ENCODE data around the gene ZNF275. TPM values are rescaled to one million over a fixed set of nuclear protein-coding genes. Genes with fewer than 3 reads are reported as not detected.

The ZNF275 gene
- total RNA-seq, 2 donors from 2014 or later, result 13.2 to 15.1 TPM

DNA sequence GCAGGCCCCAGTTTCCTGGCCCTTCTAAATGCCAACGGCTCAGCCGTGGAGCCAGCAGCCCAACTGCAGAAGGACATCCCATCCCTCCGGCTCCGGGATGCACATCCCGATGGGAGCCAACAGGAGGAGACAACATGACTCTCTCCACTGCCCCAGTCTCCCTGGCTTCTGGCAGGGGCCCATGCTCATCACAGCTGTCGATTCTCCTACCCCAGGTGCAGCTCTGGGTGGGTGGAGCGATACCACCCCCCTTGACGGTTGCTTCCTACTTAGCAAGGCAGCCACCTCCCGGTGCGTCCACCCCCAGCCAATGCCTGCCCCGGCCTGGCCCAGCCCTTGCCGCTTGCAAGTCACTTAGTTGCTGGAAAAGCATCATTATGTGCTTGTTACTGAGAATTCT, 19.5 kb downstream of the ZNF275 start:
- DNase-seq (ENCODE audit: low spot score) (no peak), ATAC-seq (no peak)
- no peaks in the 10 kb centered on the region for H3K9me3 Mint-ChIP-seq
- no peaks in the 10 kb centered on the region for H3K36me3 Mint-ChIP-seq
- H3K4me3 Mint-ChIP-seq, result no peak overlapping the region
- H3K27ac Mint-ChIP-seq, result no peak overlapping the region
- H3K27me3 Mint-ChIP-seq, result no peaks in the 10 kb centered on the region
- no peaks in the 10 kb centered on the region for H3K4me1 Mint-ChIP-seq (ENCODE audit: low read depth in 2 of 2)

DNA sequence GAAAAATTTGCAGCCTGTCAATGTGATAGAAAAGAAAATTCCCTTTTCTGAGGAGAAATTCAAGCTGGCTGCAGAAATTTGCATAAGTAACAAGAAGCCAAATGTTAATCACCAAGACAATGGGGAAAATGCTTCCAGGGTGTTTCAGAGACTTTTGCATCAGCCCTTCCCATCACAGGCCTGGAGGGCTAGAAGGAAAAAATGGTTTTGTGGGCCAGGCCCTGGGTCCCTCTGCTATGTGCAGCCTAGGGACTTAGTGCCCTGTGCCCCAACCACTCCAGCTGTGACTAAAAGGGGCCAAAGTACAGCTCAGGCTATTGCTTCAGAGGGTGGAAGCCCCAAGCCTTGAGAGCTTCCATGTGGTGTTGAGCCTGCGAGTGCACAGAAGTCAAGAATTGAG, 23.9 kb downstream of the ZNF275 start:
- H3K4me1 Mint-ChIP-seq (ENCODE audit: low read depth in 2 of 2), result no peaks in the 10 kb centered on the region
- DNase-seq (ENCODE audit: low spot score), result no peak
- H3K27ac Mint-ChIP-seq, result no peak overlapping the region
- no peaks in the 10 kb centered on the region for H3K36me3 Mint-ChIP-seq
- H3K4me3 Mint-ChIP-seq, result no peak overlapping the region
- H3K27me3 Mint-ChIP-seq, result peaks cover 0 to 3% of the 10 kb centered on the region in 2 donors
- no peaks in the 10 kb centered on the region for H3K9me3 Mint-ChIP-seq
- ATAC-seq, result no peak

DNA sequence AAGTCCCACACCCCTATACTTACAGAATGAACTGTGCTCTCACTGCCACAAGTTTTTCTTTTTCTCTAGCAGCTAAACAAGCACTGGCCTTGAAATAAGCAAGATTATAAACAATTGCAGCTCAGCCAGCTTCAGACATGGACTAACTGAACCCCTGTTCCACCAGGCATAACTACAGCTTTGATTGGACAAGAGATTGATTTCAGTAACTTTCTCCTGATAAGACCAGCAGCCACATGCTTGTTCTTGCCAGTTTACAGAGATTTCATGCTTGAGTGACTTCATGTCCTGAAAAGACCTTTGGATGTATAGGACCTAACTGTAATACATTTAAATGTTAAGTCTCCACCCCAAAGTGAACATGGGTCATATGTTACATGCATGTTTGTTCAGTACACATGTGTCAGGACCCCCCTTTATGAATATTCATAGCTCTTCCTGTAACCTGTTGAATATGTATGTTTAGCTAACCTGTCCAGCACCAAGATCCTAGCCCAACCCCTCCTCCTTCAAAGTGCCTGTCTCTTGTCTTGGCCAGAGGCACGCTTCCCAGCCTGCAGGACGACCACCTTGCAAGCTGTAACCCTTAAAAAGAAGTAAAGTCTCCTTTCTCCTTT, 27.9 kb downstream of the ZNF275 start:
- Mint-ChIP-seq H3K9me3 (no peaks in the 10 kb centered on the region), H3K27me3 (peaks cover 0 to 3% of the 10 kb centered on the region in 2 donors)

DNA sequence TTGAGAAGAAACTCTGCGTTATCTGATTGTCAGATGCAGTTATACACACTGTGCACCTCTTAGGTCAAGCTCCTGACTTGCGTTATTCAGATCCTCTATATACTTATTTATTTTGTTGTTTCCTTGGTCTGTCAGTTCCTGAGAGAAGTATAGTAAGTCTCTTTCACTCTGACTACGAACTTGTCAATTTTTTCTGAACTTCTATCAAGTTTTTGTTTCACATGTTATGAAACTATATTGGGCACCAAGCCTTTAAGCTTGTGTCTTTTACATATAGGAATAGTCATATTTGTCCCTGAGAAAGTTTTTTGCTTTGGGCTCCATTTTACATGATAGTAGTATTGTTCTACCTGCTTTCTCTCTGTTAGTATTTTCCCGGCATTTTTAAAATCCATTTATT, 31.7 kb downstream of the ZNF275 start:
- peak in 1 of 2 donors; percentile 9 for ATAC-seq
- H3K27me3 Mint-ChIP-seq, result peaks cover 0 to 10% of the 10 kb centered on the region in 2 donors
- no peaks in the 10 kb centered on the region for H3K4me1 Mint-ChIP-seq (ENCODE audit: low read depth in 2 of 2)
- H3K27ac Mint-ChIP-seq, result no peak overlapping the region
- no peaks in the 10 kb centered on the region for H3K36me3 Mint-ChIP-seq
- no peaks in the 10 kb centered on the region for H3K9me3 Mint-ChIP-seq
- DNase-seq (ENCODE audit: low spot score), result no peak
- no peak overlapping the region for H3K4me3 Mint-ChIP-seq

More for the DNA sequence above, 27.9 kb downstream of the ZNF275 start:
- DNase-seq (ENCODE audit: low spot score) (no peak), ATAC-seq (no peak)
- no peak overlapping the region for H3K4me3 Mint-ChIP-seq
- H3K36me3 Mint-ChIP-seq, result no peaks in the 10 kb centered on the region
- no peaks in the 10 kb centered on the region for H3K4me1 Mint-ChIP-seq (ENCODE audit: low read depth in 2 of 2)
- no peak overlapping the region for H3K27ac Mint-ChIP-seq

DNA sequence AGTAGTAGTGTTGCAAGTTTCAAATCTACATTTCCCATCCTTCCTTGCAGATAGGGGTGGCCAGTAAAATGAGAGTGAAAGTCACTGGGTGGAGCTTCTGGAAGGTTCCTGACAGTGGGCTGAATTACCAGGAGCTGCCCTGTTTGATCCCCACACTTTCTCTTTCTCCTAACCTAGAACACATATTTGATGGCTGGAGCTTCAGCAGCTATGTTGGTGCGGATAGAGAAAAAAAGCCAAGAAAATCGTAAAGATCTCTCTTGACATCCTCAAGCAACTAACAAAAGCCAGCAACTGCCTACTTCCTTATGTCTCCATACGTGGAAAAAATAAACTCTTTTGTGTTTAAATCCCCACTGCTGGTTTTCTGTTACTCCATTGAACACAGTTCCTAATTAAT, 32.2 kb downstream of the ZNF275 start:
- DNase-seq (ENCODE audit: low spot score), result no peak
- no peaks in the 10 kb centered on the region for H3K4me1 Mint-ChIP-seq (ENCODE audit: low read depth in 2 of 2)
- H3K27ac Mint-ChIP-seq, result no peak overlapping the region
- no peak for ATAC-seq
- peaks cover 0 to 11% of the 10 kb centered on the region in 2 donors for H3K27me3 Mint-ChIP-seq
- no peak overlapping the region for H3K4me3 Mint-ChIP-seq
- H3K36me3 Mint-ChIP-seq, result no peaks in the 10 kb centered on the region
- no peaks in the 10 kb centered on the region for H3K9me3 Mint-ChIP-seq

DNA sequence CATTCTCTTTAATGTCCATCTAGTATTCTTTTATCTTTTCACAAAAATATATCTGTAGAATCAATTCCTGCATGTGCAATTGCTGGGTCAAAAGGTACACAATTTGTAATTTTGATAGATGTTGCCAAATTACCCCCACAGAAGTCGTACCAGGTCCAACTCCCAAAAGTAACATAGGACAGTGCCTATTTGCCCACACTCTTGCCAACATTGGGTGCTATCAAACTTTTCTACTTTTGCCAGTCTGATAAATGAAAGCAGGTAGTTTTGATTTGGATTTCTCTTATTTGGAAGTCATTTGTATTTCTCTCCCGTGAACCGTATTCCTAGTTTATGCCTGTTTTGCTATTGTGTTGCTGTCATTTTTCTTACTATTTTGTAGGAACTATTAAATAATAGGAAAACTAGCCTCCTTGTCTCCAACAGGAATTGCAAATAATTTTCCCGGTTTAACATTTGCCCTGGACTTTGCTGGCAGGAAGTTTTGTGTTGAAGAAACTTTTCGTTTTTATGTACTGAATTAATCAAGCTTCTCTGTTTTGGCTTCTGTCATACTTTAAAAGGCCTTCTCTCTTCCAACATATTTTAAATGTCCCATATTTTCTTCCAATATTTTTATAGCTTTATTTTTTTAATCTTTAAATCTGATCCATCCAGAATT, 33.1 kb downstream of the ZNF275 start:
- no peaks in the 10 kb centered on the region for H3K36me3 Mint-ChIP-seq
- ATAC-seq (no peak), DNase-seq (ENCODE audit: low spot score) (no peak)
- no peaks in the 10 kb centered on the region for H3K4me1 Mint-ChIP-seq (ENCODE audit: low read depth in 2 of 2)
- no peak overlapping the region for H3K27ac Mint-ChIP-seq
- H3K9me3 Mint-ChIP-seq, result no peaks in the 10 kb centered on the region
- no peak overlapping the region for H3K4me3 Mint-ChIP-seq
- peaks cover 0 to 15% of the 10 kb centered on the region in 2 donors for H3K27me3 Mint-ChIP-seq

DNA sequence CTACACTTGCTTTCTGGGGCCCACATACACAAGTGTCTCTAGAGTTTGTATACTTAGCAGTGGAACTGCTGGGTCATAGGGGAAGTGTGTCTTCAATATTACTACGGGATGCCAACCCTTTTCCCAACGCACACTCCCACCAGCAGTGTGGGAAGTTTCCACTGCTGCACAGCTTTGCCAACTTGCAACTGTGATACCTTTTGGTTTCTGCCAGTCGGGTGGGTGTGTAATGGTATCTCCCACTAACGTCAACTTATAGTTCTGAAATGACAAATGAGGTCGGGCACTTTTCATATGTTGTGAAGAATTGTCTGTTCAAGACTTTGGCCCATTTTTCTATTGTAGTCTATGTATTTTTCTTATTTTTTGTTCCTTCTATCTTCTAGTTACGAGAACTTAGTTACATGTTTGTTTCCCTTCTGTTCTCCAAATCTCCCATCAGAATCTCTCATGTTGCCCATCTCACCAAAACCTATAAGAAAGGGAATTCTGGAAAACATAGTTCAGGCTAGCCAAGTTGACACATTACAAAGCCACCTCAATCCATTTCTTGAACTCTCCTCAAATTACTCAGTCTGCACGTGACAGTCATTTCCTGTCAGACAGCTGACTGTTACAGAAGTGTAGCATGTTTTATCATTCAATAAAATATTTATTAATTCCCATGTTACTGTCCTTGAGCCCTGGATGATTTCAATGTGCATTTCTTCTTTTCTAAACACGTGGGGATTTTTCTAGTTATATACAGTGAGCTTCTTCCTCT, 36.5 kb downstream of the ZNF275 start:
- Mint-ChIP-seq H3K27me3 (peaks cover 0 to 22% of the 10 kb centered on the region in 2 donors), H3K36me3 (no peaks in the 10 kb centered on the region), H3K9me3 (no peaks in the 10 kb centered on the region), H3K27ac (no peak overlapping the region), H3K4me1 (ENCODE audit: low read depth in 2 of 2) (no peaks in the 10 kb centered on the region), H3K4me3 (no peak overlapping the region)
- DNase-seq (ENCODE audit: low spot score) (no peak), ATAC-seq (no peak)

DNA sequence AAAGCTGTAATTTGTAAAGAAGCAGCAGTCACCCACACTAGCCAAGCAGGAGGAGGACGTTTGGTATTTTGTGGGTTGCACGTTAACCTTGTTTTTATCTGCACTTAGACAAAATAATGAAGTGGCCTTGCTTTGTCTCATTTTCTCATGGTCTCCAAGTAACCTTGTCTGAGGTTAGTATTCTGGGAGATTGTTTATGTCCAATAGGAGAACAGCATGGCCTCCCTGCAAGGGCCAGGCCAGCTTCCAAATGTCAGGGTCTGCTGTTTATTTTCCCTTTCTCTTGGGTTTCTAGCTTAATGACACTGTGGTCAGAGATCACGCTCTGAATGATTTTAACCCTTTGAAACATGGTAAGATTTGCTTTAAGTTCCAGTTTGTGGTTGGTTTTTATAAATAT, 37.3 kb downstream of the ZNF275 start:
- Mint-ChIP-seq H3K4me3 (no peak overlapping the region), H3K36me3 (no peaks in the 10 kb centered on the region), H3K27me3 (peaks cover 0 to 22% of the 10 kb centered on the region in 2 donors), H3K4me1 (ENCODE audit: low read depth in 2 of 2) (no peaks in the 10 kb centered on the region), H3K9me3 (no peaks in the 10 kb centered on the region), H3K27ac (no peak overlapping the region)
- DNase-seq (ENCODE audit: low spot score), result no peak
- no peak for ATAC-seq

DNA sequence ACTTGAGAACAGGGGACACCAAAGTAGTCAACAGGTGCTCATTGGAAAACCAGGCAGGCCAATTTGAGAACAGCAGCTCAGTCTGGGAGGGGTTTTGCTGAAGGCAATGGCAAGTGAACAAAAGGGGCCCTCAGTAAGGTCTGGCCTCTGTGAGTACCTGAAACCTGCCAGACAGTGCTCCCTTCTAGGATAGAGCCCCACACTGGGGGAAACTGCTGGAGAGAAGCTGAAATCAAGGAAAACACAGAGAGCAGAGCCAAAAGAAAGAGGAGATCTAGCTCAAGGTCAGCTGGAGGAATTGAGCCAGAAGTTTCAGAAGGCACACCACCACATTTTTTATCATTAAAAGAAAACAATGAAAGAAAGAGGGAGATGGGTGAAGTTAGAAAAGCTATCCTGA, 39.0 kb downstream of the ZNF275 start:
- Mint-ChIP-seq H3K27me3 (peaks cover 0 to 24% of the 10 kb centered on the region in 2 donors), H3K27ac (no peak overlapping the region), H3K4me1 (ENCODE audit: low read depth in 2 of 2) (no peaks in the 10 kb centered on the region), H3K9me3 (no peaks in the 10 kb centered on the region), H3K36me3 (no peaks in the 10 kb centered on the region), H3K4me3 (no peak overlapping the region)
- DNase-seq (ENCODE audit: low spot score) (no peak), ATAC-seq (no peak)

DNA sequence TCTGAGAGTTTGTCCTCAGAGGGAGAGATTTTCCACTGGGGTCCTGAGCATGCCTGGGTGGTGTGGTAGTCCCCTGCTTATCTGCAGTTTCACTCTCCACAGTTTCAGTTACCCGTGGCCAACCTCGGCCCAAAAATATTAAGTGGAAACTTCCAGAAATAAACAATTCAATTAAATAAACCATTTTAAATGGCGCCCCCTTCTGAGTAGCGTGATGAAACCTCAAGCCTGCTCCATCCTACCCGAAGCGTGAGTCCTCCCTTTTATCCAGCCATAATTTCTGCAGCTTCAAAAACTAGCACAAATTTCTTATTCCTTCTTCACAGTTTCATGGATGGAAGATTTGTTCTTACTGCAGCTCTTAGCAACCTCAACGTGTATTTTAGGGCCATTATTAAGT, 40.5 kb downstream of the ZNF275 start:
- no peak for ATAC-seq
- Mint-ChIP-seq H3K27ac (no peak overlapping the region), H3K4me1 (ENCODE audit: low read depth in 2 of 2) (no peaks in the 10 kb centered on the region), H3K27me3 (peaks cover 0 to 23% of the 10 kb centered on the region in 2 donors), H3K36me3 (no peaks in the 10 kb centered on the region), H3K9me3 (no peaks in the 10 kb centered on the region), H3K4me3 (no peak overlapping the region)
- DNase-seq (ENCODE audit: low spot score), result no peak

DNA sequence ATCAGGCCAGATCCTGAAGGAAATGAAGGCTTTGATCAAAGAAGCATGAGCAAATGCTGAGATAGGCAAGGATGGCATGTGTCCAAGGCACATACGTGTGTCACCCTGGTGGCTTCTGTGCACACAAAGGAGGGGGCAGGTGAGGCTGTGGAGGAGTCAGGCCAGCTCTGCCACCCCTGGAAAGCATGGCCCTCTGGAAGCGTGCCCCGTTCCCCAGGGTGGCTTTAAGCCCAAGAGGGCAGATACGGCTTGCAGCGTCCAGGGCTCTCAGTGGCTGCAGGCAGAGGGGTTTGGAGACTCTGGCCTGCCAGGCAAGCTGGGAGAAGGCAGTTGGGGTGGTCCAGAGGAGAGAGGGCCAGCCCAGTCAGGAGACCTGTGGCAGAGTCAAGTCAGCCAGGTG, 41.6 kb downstream of the ZNF275 start:
- no peaks in the 10 kb centered on the region for H3K9me3 Mint-ChIP-seq
- H3K27me3 Mint-ChIP-seq, result peaks cover 0 to 18% of the 10 kb centered on the region in 2 donors
- H3K27ac Mint-ChIP-seq, result no peak overlapping the region
- no peaks in the 10 kb centered on the region for H3K4me1 Mint-ChIP-seq (ENCODE audit: low read depth in 2 of 2)
- H3K4me3 Mint-ChIP-seq, result no peak overlapping the region
- no peak for DNase-seq (ENCODE audit: low spot score)
- ATAC-seq, result peak in 1 of 2 donors; percentile 38
- H3K36me3 Mint-ChIP-seq, result no peaks in the 10 kb centered on the region

DNA sequence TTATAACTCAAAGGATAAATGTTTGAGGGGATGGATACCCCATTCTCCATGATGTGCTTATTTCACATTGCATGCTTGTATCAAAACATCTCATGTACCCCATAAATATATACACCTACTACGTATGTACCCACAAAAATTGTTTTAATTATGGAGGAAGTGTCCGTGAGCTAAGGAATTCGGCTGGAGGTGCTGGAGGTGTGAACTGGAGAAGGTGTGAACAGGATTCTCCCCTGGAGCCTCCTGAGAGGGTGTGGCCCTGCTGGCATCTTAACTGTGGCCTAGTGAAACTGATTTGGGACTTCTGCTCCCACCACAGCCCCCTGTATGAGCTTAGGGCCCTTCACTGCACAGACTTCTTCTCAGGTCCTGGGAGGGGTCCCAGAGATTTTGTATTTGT, 43.8 kb downstream of the ZNF275 start:
- ATAC-seq, result no peak
- no peaks in the 10 kb centered on the region for H3K36me3 Mint-ChIP-seq
- no peaks in the 10 kb centered on the region for H3K4me1 Mint-ChIP-seq (ENCODE audit: low read depth in 2 of 2)
- no peak for DNase-seq (ENCODE audit: low spot score)
- no peak overlapping the region for H3K27ac Mint-ChIP-seq
- peaks cover 0 to 11% of the 10 kb centered on the region in 2 donors for H3K27me3 Mint-ChIP-seq
- no peaks in the 10 kb centered on the region for H3K9me3 Mint-ChIP-seq
- no peak overlapping the region for H3K4me3 Mint-ChIP-seq

DNA sequence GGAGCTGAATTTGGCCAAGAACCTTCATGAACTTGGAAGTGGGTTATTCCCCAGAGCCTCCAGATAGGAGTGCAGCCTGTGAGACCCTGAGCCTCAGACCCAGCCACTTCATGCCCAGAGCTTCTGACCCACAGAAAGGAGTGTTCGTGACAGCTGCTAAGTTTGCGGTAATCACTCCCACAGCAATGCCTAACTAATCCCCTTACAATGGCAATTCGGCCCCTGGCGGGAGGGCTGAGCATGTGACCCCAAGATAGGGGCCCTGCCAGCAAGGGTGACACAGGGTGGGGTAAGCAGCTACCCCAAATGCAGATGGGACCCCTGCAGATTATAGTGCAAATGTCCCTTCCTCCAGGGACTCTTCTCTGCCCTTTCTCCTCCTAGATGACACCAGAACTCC, 44.7 kb downstream of the ZNF275 start:
- ATAC-seq, result no peak
- DNase-seq (ENCODE audit: low spot score), result no peak
- H3K4me1 Mint-ChIP-seq (ENCODE audit: low read depth in 2 of 2), result no peaks in the 10 kb centered on the region
- H3K4me3 Mint-ChIP-seq, result no peak overlapping the region
- no peaks in the 10 kb centered on the region for H3K9me3 Mint-ChIP-seq
- H3K27me3 Mint-ChIP-seq, result peaks cover 0 to 8% of the 10 kb centered on the region in 2 donors
- no peaks in the 10 kb centered on the region for H3K36me3 Mint-ChIP-seq
- H3K27ac Mint-ChIP-seq, result no peak overlapping the region

DNA sequence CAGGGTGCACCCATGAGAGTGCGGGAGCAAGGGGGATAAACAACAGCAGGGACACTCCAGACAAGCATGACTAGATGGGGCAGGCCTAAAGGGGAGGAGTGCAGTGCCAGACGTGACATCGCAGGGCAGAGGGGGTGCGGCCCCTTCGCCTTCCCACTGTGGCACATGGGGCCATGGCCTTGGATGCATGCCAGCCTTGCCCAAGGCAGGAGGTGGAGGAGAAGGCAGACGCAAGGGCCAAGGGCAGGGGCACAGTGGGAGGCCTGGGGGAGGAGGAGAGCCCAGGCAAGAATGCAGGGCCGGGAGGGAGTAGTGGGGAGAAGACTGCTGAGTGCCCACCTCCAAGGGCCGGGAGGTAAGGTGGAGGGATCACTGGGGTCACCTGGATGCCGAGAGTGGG, 45.6 kb downstream of the ZNF275 start:
- H3K27ac Mint-ChIP-seq, result no peak overlapping the region
- H3K4me1 Mint-ChIP-seq (ENCODE audit: low read depth in 2 of 2), result no peaks in the 10 kb centered on the region
- DNase-seq (ENCODE audit: low spot score) (no peak), ATAC-seq (no peak)
- H3K9me3 Mint-ChIP-seq, result no peaks in the 10 kb centered on the region
- H3K36me3 Mint-ChIP-seq, result no peaks in the 10 kb centered on the region
- peaks cover 0 to 8% of the 10 kb centered on the region in 2 donors for H3K27me3 Mint-ChIP-seq
- H3K4me3 Mint-ChIP-seq, result no peak overlapping the region

Measured in natural killer cell treated with Interleukin-12 subunit alpha and Interleukin-12 subunit beta and Interleukin-15 and Interleukin-18, amount 100 ng/mL, for 72 hours (primary cell).